Prostate gland (tissue), 2 donors: ENCODE measurements around the gene RASGRP4. TPM values are rescaled to one million over a fixed set of nuclear protein-coding genes. Genes with fewer than 3 reads are reported as not detected.

Source experiments
- DNase-seq: peaks from one replicate; pipeline ENCODE4 v3.0.0-alpha.2; 2019; ENCODE audit warnings: low spot score
- H3K27ac ChIP-seq, 2 donors: fragments of 200-600 bp; sonication (generic); 2 replicates each; pipeline ENCODE4 v1.5.1; 2017 to 2019
- H3K27me3 ChIP-seq: fragments of 200-600 bp; sonication (generic); replicated peaks from 2 replicates; pipeline ENCODE4 v1.5.1; 2019; ENCODE audit not compliant: insufficient read depth
- H3K36me3 ChIP-seq, 2 donors: fragments of 200-600 bp; sonication (generic); 1 replicate in 1 of 2; 2 replicates in 1 of 2; pipeline versions ENCODE4 v1.5.1 to v1.8.1; 2017 to 2019
- H3K4me1 ChIP-seq: fragments of 200-600 bp; sonication (generic); replicated peaks from 2 replicates; pipeline ENCODE4 v1.5.1; 2019
- H3K4me3 ChIP-seq, 2 donors: fragments of 200-600 bp; sonication (generic); 2 replicates each; pipeline ENCODE4 v1.5.1; 2017 to 2019
- H3K9me3 ChIP-seq: fragments of 200-600 bp; sonication (generic); 2 replicates; pipeline ENCODE4 v1.5.1; 2017
- CTCF ChIP-seq, 4 experiments: fragments of 200-600 bp in 2 of 4; fragments of 450-650 bp in 2 of 4; sonication (generic) in 2 of 4; IDR thresholded peaks; 1 replicate in 3 of 4; 2 replicates in 1 of 4; pipeline ENCODE4 v1.5.1; 2016 to 2019; ENCODE audit warnings: antibody characterized with exemption in 4 of 4, mild to moderate bottlenecking in 2 of 4, moderate library complexity in 2 of 4
- POLR2A ChIP-seq: fragments of 450-650 bp; IDR thresholded peaks from one replicate; pipeline ENCODE4 v1.6.1; 2016; ENCODE audit warnings: antibody characterized with exemption, mild to moderate bottlenecking
- POLR2AphosphoS5 ChIP-seq: sonication (generic); formaldehyde crosslinking; IDR thresholded peaks from one replicate; pipeline ENCODE4 v1.6.1; 2017; ENCODE audit warnings: antibody characterized with exemption
- WGBS: methylation state at CpG from one replicate; pipeline ENCODE4 v1.1.5; 2018; 5-methylcytosine and 5-hydroxymethylcytosine counted together
- intact Hi-C: fragments of 100-400 bp; cut with DNase I; formaldehyde crosslinking; loops from one replicate; pipeline ENCODE4 v1.14.2; 2022
- total RNA-seq, 2 donors: library from RNA; depleted of rRNA; stranded (reverse); fragments of >200 nt; gene quantifications; one replicate each; pipeline ENCODE4 v1.1.0, GENCODE V29; 2016

The RASGRP4 gene
- total RNA-seq, 2 donors from 2014 or later = 1.4 to 1.6 TPM

- Histone ChIP-seq H3K4me1 (peaks cover 5% of the 10 kb centered on the region), H3K9me3 (no peaks in the 10 kb centered on the region), H3K27ac (no peak overlapping the region), H3K27me3 (no peaks in the 10 kb centered on the region), H3K36me3 (peaks cover 10 to 37% of the 10 kb centered on the region in 2 donors), H3K4me3 (no peak overlapping the region)
- TF ChIP-seq POLR2A = no peak
- TF ChIP-seq POLR2AphosphoS5 = no peak
- TF ChIP-seq CTCF (IDR thresholded peaks at IDR 0.05) = no peak
- intact Hi-C loops = no loop called here
- no peak for DNase-seq
- 87% methylated on average over 10 of the region's 10 CpGs for WGBS
Observed at GRCh38 chr19:38384209-38385027, 41.6 kb downstream of the RASGRP4 start.

GRCh38 chr19:38383743-38384142, 42.3 kb downstream of the RASGRP4 start:
- no peak for DNase-seq
- intact Hi-C loops = no loop called here
- WGBS = 100% methylated on average over 2 of the region's 2 CpGs
- Histone ChIP-seq H3K36me3 (peaks cover 12 to 37% of the 10 kb centered on the region in 2 donors), H3K9me3 (no peaks in the 10 kb centered on the region), H3K27me3 (no peaks in the 10 kb centered on the region), H3K4me3 (no peak overlapping the region), H3K4me1 (peaks cover 3% of the 10 kb centered on the region), H3K27ac (no peak overlapping the region)
- no peak for TF ChIP-seq CTCF (IDR thresholded peaks at IDR 0.05)
- no peak for TF ChIP-seq POLR2AphosphoS5
- TF ChIP-seq POLR2A = no peak

- no peak for DNase-seq
- H3K27me3 ChIP-seq = no peaks in the 10 kb centered on the region
- peaks cover 12 to 37% of the 10 kb centered on the region in 2 donors for H3K36me3 ChIP-seq
- no peaks in the 10 kb centered on the region for H3K4me1 ChIP-seq
- H3K27ac ChIP-seq = no peak overlapping the region
- H3K9me3 ChIP-seq = no peaks in the 10 kb centered on the region
- no peak for TF ChIP-seq POLR2AphosphoS5
- 68% methylated on average over 10 of the region's 10 CpGs for WGBS
- H3K4me3 ChIP-seq = no peak overlapping the region
- intact Hi-C loops = no loop called here
Observed at GRCh38 chr19:38383184-38383583, 42.8 kb downstream of the RASGRP4 start.

- H3K36me3 ChIP-seq = peaks cover 12 to 37% of the 10 kb centered on the region in 2 donors
- H3K27me3 ChIP-seq = no peaks in the 10 kb centered on the region
- WGBS = 89% methylated on average over 9 of the region's 9 CpGs
- no peak for DNase-seq
- TF ChIP-seq POLR2A (no peak), POLR2AphosphoS5 (no peak), CTCF (IDR thresholded peaks at IDR 0.05) (no peak)
- no peak overlapping the region for H3K4me3 ChIP-seq
- intact Hi-C loops = no loop called here
- H3K27ac ChIP-seq = no peak overlapping the region
- H3K4me1 ChIP-seq = peaks cover 8% of the 10 kb centered on the region
- no peaks in the 10 kb centered on the region for H3K9me3 ChIP-seq
Observed at GRCh38 chr19:38381138-38381537, 44.9 kb downstream of the RASGRP4 start.

- peaks cover 14% of the 10 kb centered on the region for H3K4me1 ChIP-seq
- peaks cover 12 to 28% of the 10 kb centered on the region in 2 donors for H3K36me3 ChIP-seq
- no peak overlapping the region for H3K27ac ChIP-seq
Observed at GRCh38 chr19:38378866-38379265, 47.2 kb downstream of the RASGRP4 start.

More at GRCh38 chr19:38378866-38379265, 47.2 kb downstream of the RASGRP4 start:
- WGBS = 92% methylated on average over 10 of the region's 10 CpGs
- DNase-seq = no peak
- Histone ChIP-seq H3K4me3 (no peak overlapping the region), H3K9me3 (no peaks in the 10 kb centered on the region), H3K27me3 (no peaks in the 10 kb centered on the region)
- intact Hi-C loops = no loop called here
- TF ChIP-seq POLR2A = no peak
- TF ChIP-seq POLR2AphosphoS5 = no peak
- TF ChIP-seq CTCF (IDR thresholded peaks at IDR 0.05) = no peak
